Right kidney (tissue), 9 donors: Measurements from ENCODE around the gene CLEC5A.
A peak's percentile ranks its signal among the peaks of the same experiment; 100 is the strongest.
"Not testable (repeated sequence)": the region's sequence is repeated elsewhere in the genome, so short reads cannot be mapped to it uniquely, and the experiment has no call there.

Source experiments
- DNase-seq: peaks from one replicate; pipeline ENCODE4 v3.0.0-alpha.2; 2016
- long read RNA-seq, 8 donors: transcript quantifications; one replicate each; lab custom pipeline, GENCODE V29; 2026

Gene CLEC5A
- long read RNA-seq, donor 1 = 0 reads
- long read RNA-seq, donor 2 = 0 reads
- long read RNA-seq, donor 3 = 0 reads
- long read RNA-seq, donor 4 = 0 reads
- long read RNA-seq, donor 5 = 0 reads
- long read RNA-seq, donor 6 = 0 reads
- long read RNA-seq, donor 7 = 0 reads
- long read RNA-seq, donor 8, partial matches to known transcripts = 0 of 1 reads
- long read RNA-seq, donor 8, other reads (novel, unspliced or antisense) = 0 of 1 reads

GRCh38 chr7:141946796-141947195 is at the start of gene CLEC5A:
CLEC5A (minus strand) TSS chr7:141946974; CDS start chr7:141946292, 682 bp downstream.
- no peak for DNase-seq

- DNase-seq = no peak
Observed at GRCh38 chr7:141993354-141993753, 46.6 kb upstream of the CLEC5A start.

GRCh38 chr7:141992688-141993087 is 45.9 kb upstream of the CLEC5A start:
- DNase-seq = no peak

- DNase-seq = no peak
Observed at GRCh38 chr7:141992156-141992555, 45.4 kb upstream of the CLEC5A start.

- DNase-seq = no peak
Observed at GRCh38 chr7:141991140-141991539, 44.4 kb upstream of the CLEC5A start.

- DNase-seq = no peak
Observed at GRCh38 chr7:141990011-141990725, 43.4 kb upstream of the CLEC5A start.

- not testable (repeated sequence) for DNase-seq
Observed at GRCh38 chr7:141987803-141988202, 41.0 kb upstream of the CLEC5A start.

- no peak for DNase-seq
Observed at GRCh38 chr7:141986923-141987322, 40.1 kb upstream of the CLEC5A start.

- DNase-seq = not testable (repeated sequence)
Observed at GRCh38 chr7:141985926-141986325, 39.2 kb upstream of the CLEC5A start.

GRCh38 chr7:141979568-141979967 is 32.8 kb upstream of the CLEC5A start:
- DNase-seq = no peak

- DNase-seq = no peak
Observed at GRCh38 chr7:141978351-141978750, 31.6 kb upstream of the CLEC5A start.

- no peak for DNase-seq
Observed at GRCh38 chr7:141976524-141977245, 29.9 kb upstream of the CLEC5A start.

- peak; percentile 57 for DNase-seq
Observed at GRCh38 chr7:141975806-141976523, 29.2 kb upstream of the CLEC5A start.

- no peak for DNase-seq
Observed at GRCh38 chr7:141974831-141975230, 28.1 kb upstream of the CLEC5A start.

- no peak for DNase-seq
Observed at GRCh38 chr7:141973673-141974072, 26.9 kb upstream of the CLEC5A start, which contains the start of gene TAS2R38. TAS2R38 (minus strand) TSS chr7:141973773; CDS start chr7:141973689, 84 bp downstream.

- DNase-seq = no peak
Observed at GRCh38 chr7:141960687-141961422, 14.1 kb upstream of the CLEC5A start.

GRCh38 chr7:141956084-141956483 is 9.3 kb upstream of the CLEC5A start:
- no peak for DNase-seq

- DNase-seq = no peak
Observed at GRCh38 chr7:141954334-141954733, 7.6 kb upstream of the CLEC5A start.

- DNase-seq = no peak
Observed at GRCh38 chr7:141952461-141952860, 5.7 kb upstream of the CLEC5A start.

- DNase-seq = no peak
Observed at GRCh38 chr7:141950806-141951205, 4.0 kb upstream of the CLEC5A start.

- no peak for DNase-seq
Observed at GRCh38 chr7:141949911-141950310, 3.1 kb upstream of the CLEC5A start.

GRCh38 chr7:141949451-141949850 is 2.7 kb upstream of the CLEC5A start:
- no peak for DNase-seq
